HCT116 (cell line): ENCODE data around the gene GATAD2A. TPM values are rescaled to one million over a fixed set of nuclear protein-coding genes. Genes with fewer than 3 reads are reported as not detected.

Experiments
- ATAC-seq: fragments of 200-7000 bp; cut with Tn5 transposase; 2 replicates; pipeline ENCODE4 v1.9.1; 2020; ENCODE audit warnings: mild to moderate bottlenecking, moderate library complexity
- BruUV-seq: library from RNA; stranded (reverse); fragments of 400-500 nt; replicated peaks from 2 replicates; lab custom pipeline; 2021; lab: Mats Ljungman, UMichigan
- CTCF ChIA-PET: fragments of 300-600 bp; sonication (Branson Sonifier 250); formaldehyde crosslinking; loops from one replicate; lab custom pipeline; 2021; ENCODE audit warnings: antibody characterized with exemption; lab: Charles Lee
- POLR2A ChIA-PET: fragments of 300-600, 350-600 bp; sonication (Branson Sonifier 250); formaldehyde crosslinking; loops from one replicate; lab custom pipeline; 2021; ENCODE audit warnings: antibody characterized with exemption; lab: Charles Lee
- RAD21 ChIA-PET, 2 experiments: fragments of 300-600 bp; sonication (Branson Sonifier 250); formaldehyde crosslinking; loops; one replicate each; lab custom pipeline; 2023; ENCODE audit warnings: low total read pairs in 2 of 2; ENCODE audit not compliant: uncharacterized antibody in 2 of 2, unreplicated experiment in 2 of 2, low non-redundant PET in 1 of 2; lab: Charles Lee
- DNase-seq: peaks from one replicate; pipeline ENCODE4 v3.0.0-alpha.2; 2010; ENCODE audit warnings: low read depth, low spot score
- H2AFZ ChIP-seq: fragments of 200-600 bp; shearing (Covaris generic), sonication (generic); 2 replicates; pipeline ENCODE4 v1.6.1; 2017; ENCODE audit warnings: low read depth, mixed run types, mixed read lengths, antibody characterized with exemption, low read length; ENCODE audit not compliant: poor library complexity, severe bottlenecking
- H3K27ac ChIP-seq: 2 replicates; pipeline ENCODE4 v1.5.1; 2012; ENCODE audit warnings: low read depth, low read length
- H3K27me3 ChIP-seq: fragments of 200-600 bp; sonication (generic); 2 replicates; pipeline ENCODE4 v1.6.1; 2016; ENCODE audit warnings: mixed run types, low read length, mixed read lengths; ENCODE audit not compliant: insufficient read depth
- H3K36me3 ChIP-seq, 2 experiments: fragments of 200-500 bp in 1 of 2; fragments of 200-600 bp in 1 of 2; sonication (Bioruptor generic) in 1 of 2; sonication (generic) in 1 of 2; 2 replicates each; pipeline versions ENCODE4 v1.5.1 to v1.6.1; 2014 to 2016; ENCODE audit warnings: low read length in 2 of 2, inconsistent platforms in 1 of 2, mixed read lengths in 1 of 2, mixed run types in 1 of 2; ENCODE audit not compliant: insufficient read depth in 2 of 2, control insufficient read depth in 1 of 2
- H3K4me1 ChIP-seq, 2 experiments: fragments of 200-600 bp in 1 of 2; sonication (generic) in 1 of 2; 2 replicates each; pipeline versions ENCODE4 v1.5.1 to v1.6.1; 2012 to 2017; ENCODE audit warnings: low read length in 2 of 2, inconsistent platforms in 1 of 2, mild to moderate bottlenecking in 1 of 2, mixed read lengths in 1 of 2, mixed run types in 1 of 2, moderate library complexity in 1 of 2; ENCODE audit not compliant: insufficient read depth in 2 of 2, control insufficient read depth in 1 of 2
- H3K4me2 ChIP-seq: fragments of 200-600 bp; sonication (generic); 2 replicates; pipeline ENCODE4 v1.6.1; 2017; ENCODE audit warnings: mixed run types, low read length, mixed read lengths
- H3K4me3 ChIP-seq, 2 experiments: fragments of 200-600 bp in 1 of 2; sonication (generic) in 1 of 2; replicated peaks in 1 of 2; 2 replicates each; pipeline ENCODE4 v1.5.1; 2011 to 2016; ENCODE audit warnings: low read length in 2 of 2, control low read depth in 1 of 2, low read depth in 1 of 2, mild to moderate bottlenecking in 1 of 2, mixed read lengths in 1 of 2, mixed run types in 1 of 2
- H3K79me2 ChIP-seq: fragments of 200-600 bp; sonication (generic); 2 replicates; pipeline ENCODE4 v1.6.1; 2017; ENCODE audit warnings: mild to moderate bottlenecking, mixed run types, low read length, moderate library complexity, mixed read lengths; ENCODE audit not compliant: insufficient read depth
- H3K9ac ChIP-seq: fragments of 200-600 bp; sonication (generic); 2 replicates; pipeline ENCODE4 v1.6.1; 2016; ENCODE audit warnings: low read length, mixed read lengths
- H3K9me2 ChIP-seq: fragments of 200-600 bp; sonication (generic), shearing (Covaris generic); 2 replicates; pipeline ENCODE4 v1.6.1; 2017; ENCODE audit warnings: mixed run types, mild to moderate bottlenecking, moderate library complexity; ENCODE audit not compliant: insufficient read depth
- H3K9me3 ChIP-seq, 2 experiments: fragments of 200-500 bp in 1 of 2; fragments of 200-600 bp in 1 of 2; sonication (Bioruptor generic) in 1 of 2; sonication (generic) in 1 of 2; 2 replicates each; pipeline ENCODE4 v1.6.1; 2014 to 2017; ENCODE audit warnings: low read length in 2 of 2, mixed read lengths in 2 of 2, inconsistent platforms in 1 of 2, low read depth in 1 of 2, mild to moderate bottlenecking in 1 of 2, mixed run types in 1 of 2, moderate library complexity in 1 of 2; ENCODE audit not compliant: control insufficient read depth in 1 of 2, insufficient read depth in 1 of 2
- H4K20me1 ChIP-seq: fragments of 200-600 bp; sonication (generic), shearing (Covaris generic); 2 replicates; pipeline ENCODE4 v1.6.1; 2017; ENCODE audit warnings: mixed run types, mild to moderate bottlenecking, moderate library complexity; ENCODE audit not compliant: insufficient read depth
- CEBPB ChIP-seq: IDR thresholded peaks from 2 replicates; pipeline ENCODE4 v1.6.1; 2012; ENCODE audit warnings: low read depth
- EGR1 ChIP-seq: IDR thresholded peaks from 2 replicates; pipeline ENCODE4 v1.6.1; 2012; ENCODE audit warnings: low read depth
- ELF1 ChIP-seq: IDR thresholded peaks from 2 replicates; pipeline ENCODE4 v1.6.1; 2012; ENCODE audit warnings: low read depth, borderline replicate concordance
- EZH2 ChIP-seq: fragments of 200-600 bp; sonication (generic); IDR thresholded peaks from 2 replicates; pipeline ENCODE4 v1.6.1; 2017; ENCODE audit warnings: antibody characterized with exemption, mixed run types
- JUND ChIP-seq: IDR thresholded peaks from 2 replicates; pipeline ENCODE4 v1.6.1; 2012
- POLR2A ChIP-seq: IDR thresholded peaks from 2 replicates; pipeline ENCODE4 v1.7.0; 2011; ENCODE audit warnings: borderline replicate concordance; ENCODE audit not compliant: insufficient read depth, insufficient read length; ENCODE audit errors: extremely low read depth
- POLR2AphosphoS5 ChIP-seq: IDR thresholded peaks from 2 replicates; pipeline ENCODE4 v1.6.1; 2011; ENCODE audit warnings: mild to moderate bottlenecking, low read depth, low read length, moderate library complexity
- RAD21 ChIP-seq: IDR thresholded peaks from 2 replicates; pipeline ENCODE4 v1.6.1; 2012; ENCODE audit warnings: low read depth, mild to moderate bottlenecking
- SIN3A ChIP-seq: IDR thresholded peaks from 2 replicates; pipeline ENCODE4 v1.6.1; 2012; ENCODE audit warnings: low read depth
- SP1 ChIP-seq: IDR thresholded peaks from 2 replicates; pipeline ENCODE4 v1.6.1; 2012; ENCODE audit warnings: low read depth
- TCF7L2 ChIP-seq: IDR thresholded peaks from 2 replicates; pipeline ENCODE4 v1.7.0; 2011; ENCODE audit warnings: borderline replicate concordance, inconsistent platforms; ENCODE audit not compliant: insufficient read depth, insufficient read length; ENCODE audit errors: extremely low read depth
- intact Hi-C: fragments of 100-400 bp; cut with micrococcal nuclease; formaldehyde crosslinking; loops from 2 replicates; pipeline ENCODE4 v1.10.0; 2022
- total RNA-seq: library from RNA; stranded (reverse); gene quantifications from one replicate; pipeline ENCODE4 v1.2.1, GENCODE V29; 2021; ENCODE audit not compliant: unreplicated experiment
- TF ChIP-seq, protein P1 (sequence below): IDR thresholded peaks from 2 replicates; pipeline ENCODE4 v1.6.1; 2012; ENCODE audit warnings: low read depth

GATAD2A gene
- total RNA-seq, 1 experiment from 2014 or later: 130 TPM

DNA sequence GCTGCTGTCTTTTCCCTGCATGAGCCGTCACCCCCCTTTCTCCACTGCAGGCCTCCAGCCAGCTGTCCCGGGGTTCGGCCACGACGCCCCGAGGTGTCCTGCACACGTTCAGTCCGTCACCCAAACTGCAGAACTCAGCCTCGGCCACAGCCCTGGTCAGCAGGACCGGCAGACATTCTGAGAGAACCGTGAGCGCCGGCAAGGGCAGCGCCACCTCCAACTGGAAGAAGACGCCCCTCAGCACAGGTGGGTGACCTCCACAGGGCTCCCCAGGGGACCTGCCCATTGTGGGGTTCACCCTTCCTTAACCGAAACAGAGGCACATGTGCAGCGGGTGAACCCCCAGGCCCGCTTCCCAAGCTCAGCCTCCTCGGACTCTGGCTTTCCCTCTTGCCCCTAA is 96.8 kb downstream of the GATAD2A start:
- no TSS peak for BruUV-seq
- Histone ChIP-seq H3K9me3 (no peaks in the 10 kb centered on the region), H3K4me2 (no peak overlapping the region), H3K9me2 (no peaks in the 10 kb centered on the region), H3K79me2 (peaks cover 3% of the 10 kb centered on the region; the same call in 1 of the 2 replicates), H3K27me3 (no peaks in the 10 kb centered on the region), H4K20me1 (no peaks in the 10 kb centered on the region), H3K4me1 (no peaks in the 10 kb centered on the region), H3K27ac (no peak overlapping the region), H3K4me3 (no peak overlapping the region)
- intact Hi-C loops: no loop called here
- no peak for ATAC-seq
- CTCF ChIA-PET: interaction anchor here (0.6 kb wide), 1 partner anchor 82 kb away, joined by 3 read pairs; no protein-coding TSS in a partner anchor
- RAD21 ChIA-PET: no interaction called here
- POLR2A ChIA-PET: no interaction called here
- TF ChIP-seq CEBPB: no peak
- no peak for TF ChIP-seq ELF1
- TF ChIP-seq POLR2AphosphoS5: no peak
- no peak for TF ChIP-seq SP1
- TF ChIP-seq TCF7L2: no peak
- TF ChIP-seq SIN3A: no peak
- TF ChIP-seq EZH2: no peak
- no peak for TF ChIP-seq POLR2A
- TF ChIP-seq, protein P1, sequence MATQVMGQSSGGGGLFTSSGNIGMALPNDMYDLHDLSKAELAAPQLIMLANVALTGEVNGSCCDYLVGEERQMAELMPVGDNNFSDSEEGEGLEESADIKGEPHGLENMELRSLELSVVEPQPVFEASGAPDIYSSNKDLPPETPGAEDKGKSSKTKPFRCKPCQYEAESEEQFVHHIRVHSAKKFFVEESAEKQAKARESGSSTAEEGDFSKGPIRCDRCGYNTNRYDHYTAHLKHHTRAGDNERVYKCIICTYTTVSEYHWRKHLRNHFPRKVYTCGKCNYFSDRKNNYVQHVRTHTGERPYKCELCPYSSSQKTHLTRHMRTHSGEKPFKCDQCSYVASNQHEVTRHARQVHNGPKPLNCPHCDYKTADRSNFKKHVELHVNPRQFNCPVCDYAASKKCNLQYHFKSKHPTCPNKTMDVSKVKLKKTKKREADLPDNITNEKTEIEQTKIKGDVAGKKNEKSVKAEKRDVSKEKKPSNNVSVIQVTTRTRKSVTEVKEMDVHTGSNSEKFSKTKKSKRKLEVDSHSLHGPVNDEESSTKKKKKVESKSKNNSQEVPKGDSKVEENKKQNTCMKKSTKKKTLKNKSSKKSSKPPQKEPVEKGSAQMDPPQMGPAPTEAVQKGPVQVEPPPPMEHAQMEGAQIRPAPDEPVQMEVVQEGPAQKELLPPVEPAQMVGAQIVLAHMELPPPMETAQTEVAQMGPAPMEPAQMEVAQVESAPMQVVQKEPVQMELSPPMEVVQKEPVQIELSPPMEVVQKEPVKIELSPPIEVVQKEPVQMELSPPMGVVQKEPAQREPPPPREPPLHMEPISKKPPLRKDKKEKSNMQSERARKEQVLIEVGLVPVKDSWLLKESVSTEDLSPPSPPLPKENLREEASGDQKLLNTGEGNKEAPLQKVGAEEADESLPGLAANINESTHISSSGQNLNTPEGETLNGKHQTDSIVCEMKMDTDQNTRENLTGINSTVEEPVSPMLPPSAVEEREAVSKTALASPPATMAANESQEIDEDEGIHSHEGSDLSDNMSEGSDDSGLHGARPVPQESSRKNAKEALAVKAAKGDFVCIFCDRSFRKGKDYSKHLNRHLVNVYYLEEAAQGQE: no peak
- no peak for TF ChIP-seq EGR1
- TF ChIP-seq RAD21: no peak
- no peak for TF ChIP-seq JUND
- TF ChIP-seq, all 23 proteins: peak for 0
- Histone ChIP-seq H2AFZ (no peak overlapping the region), H3K9ac (no peak overlapping the region), H3K36me3 (peaks cover 18 to 47% of the 10 kb centered on the region in 2 experiments; a peak in 3 of 4 replicates)
- no peak for DNase-seq
